ENCODE results near the gene SKIL.

Gene SKIL

GRCh38 chr3:170350515-170351413 lies 6.8 kb upstream of the SKIL start:
- no peak for DNase-seq (ENCODE audit: low spot score)

DNA sequence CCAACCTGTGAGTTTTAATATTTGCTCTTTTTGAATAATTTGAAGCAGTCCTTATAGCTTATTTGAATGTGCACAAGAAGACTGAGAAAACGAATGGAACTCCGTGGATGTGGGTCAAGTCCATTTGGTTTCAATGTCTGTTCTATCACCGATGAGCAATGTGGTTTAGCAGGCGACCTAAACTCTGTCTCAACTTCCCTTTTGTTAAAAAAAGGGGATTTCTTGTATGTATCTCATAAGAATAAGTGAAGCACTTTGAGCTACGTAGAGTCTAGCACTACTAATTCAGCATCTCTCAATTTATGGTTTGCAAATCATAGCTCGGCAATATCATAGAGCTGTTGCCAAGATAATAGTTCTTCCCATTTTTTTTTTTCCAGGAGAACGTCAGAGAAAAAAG lies 4.6 kb upstream of the SKIL start:
- no peak for DNase-seq (ENCODE audit: low spot score)

DNA sequence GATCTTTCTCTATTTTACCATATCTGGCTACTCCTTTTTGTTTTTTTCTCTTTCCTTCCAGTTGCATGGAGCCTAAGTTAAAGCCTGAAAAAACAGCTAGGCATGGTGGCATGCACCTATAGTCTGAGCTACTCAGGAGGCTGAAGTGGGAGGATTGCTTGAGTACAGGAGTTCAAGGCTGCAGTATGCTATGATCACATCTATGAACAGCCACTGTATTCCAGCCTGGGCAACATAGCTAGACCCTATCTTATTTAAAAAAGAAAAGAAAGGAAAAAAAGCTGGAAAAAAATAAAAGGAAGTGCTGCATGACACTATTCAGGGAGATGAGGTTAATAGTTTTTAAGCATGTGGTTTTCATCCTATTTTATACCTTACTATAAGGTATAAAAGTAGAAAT lies 4.0 kb upstream of the SKIL start:
- DNase-seq (ENCODE audit: low spot score): no peak

GRCh38 chr3:170354760-170355159 lies 2.8 kb upstream of the SKIL start:
- DNase-seq (ENCODE audit: low spot score): no peak

GRCh38 chr3:170355738-170356595 lies 1.5 kb upstream of the SKIL start:
- peak; percentile 75 for DNase-seq (ENCODE audit: low spot score)

DNA sequence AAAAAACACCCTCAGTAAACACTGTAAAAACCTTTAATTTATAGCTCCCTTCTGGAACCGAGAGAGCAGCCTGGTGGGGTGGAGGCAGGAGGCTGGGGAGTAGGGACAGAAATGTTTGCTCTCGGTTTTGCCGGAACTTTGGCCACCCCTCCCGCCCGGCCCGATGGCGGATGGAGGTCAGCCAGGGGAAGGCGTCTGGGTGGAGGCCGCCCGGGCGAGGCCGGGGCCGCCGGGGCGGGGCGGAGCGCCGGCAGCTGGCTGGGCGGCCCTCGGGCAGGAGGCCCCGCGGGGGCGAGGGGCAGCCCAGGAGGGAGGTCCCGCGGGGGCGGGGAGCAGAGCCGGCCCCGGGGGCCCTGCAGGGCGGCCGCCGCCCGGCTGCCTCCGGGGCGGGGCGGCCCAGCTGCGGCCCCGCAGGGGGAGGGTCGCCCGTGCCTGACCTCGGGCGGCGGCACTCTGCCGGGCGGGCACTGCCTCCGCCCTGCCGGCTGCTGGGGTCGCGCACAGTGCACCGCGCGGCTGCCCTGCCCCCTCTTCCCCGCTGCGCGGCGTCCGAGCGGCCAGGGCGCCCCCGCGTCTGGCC lies 829 bp upstream of the SKIL start:
- DNase-seq (ENCODE audit: low spot score): peak; percentile 61

DNA sequence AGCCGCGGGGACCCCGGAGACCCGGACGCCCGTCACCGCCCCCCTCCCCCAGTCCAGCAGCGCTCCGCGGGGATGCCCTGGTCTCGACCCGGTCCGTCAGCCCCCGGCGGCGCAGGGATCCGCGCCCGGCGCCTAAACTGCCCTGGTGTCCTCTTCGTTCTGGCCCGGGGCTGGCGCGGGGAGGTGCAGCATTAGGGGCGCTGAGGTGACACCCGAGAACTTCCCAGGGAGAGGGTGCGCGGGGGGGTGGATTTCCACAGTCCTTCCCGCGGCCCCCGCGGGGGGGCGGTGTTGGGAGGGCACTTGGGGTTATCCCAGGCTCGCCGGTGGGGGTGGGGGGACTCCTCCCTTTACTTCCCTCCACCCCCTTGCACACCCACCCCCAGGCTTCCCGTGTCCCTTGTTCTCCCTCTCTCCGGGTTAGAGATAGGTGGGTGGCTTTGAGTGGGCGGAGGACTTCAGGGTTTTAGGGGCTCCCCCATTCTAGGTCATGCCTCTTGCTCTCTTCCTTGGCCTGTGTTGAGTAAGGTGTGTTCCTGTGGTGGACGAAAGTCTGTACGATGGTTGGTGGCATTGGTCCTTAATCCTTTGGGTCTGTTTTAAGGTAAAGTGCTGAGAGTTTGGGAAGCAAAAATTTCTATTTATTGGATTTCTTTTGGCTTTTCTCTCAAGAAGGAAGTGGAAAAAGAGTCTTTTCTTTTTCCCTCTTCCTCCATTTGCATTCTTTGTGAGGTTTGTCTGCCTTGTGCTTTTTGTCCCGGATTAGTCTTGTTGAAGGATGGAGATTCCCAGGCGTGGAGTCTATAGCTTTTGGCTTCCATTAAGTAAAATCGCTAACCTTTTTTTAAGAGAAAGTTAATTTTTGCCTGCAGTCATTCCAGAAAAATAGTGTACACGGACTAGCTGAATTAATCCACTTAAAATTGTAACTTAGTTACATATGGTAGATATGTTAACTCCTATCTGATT lies 811 bp downstream of the SKIL start:
- DNase-seq (ENCODE audit: low spot score): peak; percentile 44

- DNase-seq (ENCODE audit: low spot score): no peak
Observed at GRCh38 chr3:170359178-170359704, 1.7 kb downstream of the SKIL start.

GRCh38 chr3:170360466-170360865 lies 3.0 kb downstream of the SKIL start:
- no peak for DNase-seq (ENCODE audit: low spot score)

- DNase-seq (ENCODE audit: low spot score): no peak
Observed at GRCh38 chr3:170360916-170361315, 3.4 kb downstream of the SKIL start.

GRCh38 chr3:170361711-170362110 lies 4.2 kb downstream of the SKIL start:
- no peak for DNase-seq (ENCODE audit: low spot score)

DNA sequence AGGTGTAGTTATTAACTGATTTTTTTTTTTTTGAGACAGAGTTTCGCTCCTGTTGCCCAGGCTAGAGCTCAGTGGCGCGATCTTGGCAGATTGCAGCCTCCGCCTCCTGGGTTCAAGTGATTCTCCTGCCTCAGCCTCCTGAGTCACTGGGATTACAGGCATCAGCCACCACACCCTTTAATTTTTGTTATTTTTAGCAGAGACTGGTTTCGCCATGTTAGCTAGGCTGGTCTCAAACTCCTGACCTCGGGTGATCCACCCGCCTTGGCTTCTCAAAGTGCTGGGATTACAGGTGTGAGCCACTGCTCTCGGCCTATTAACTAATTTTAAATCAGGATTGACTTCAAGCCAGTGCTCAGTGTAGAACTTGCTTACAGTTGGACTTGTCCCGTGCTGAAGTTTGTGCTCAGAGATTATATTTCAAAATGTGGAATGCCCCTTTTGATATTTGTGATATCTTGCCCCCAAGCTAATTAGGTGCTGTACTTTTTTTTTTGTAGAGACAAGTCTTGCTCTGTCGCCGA lies 6.0 kb downstream of the SKIL start:
- DNase-seq (ENCODE audit: low spot score): no peak

DNA sequence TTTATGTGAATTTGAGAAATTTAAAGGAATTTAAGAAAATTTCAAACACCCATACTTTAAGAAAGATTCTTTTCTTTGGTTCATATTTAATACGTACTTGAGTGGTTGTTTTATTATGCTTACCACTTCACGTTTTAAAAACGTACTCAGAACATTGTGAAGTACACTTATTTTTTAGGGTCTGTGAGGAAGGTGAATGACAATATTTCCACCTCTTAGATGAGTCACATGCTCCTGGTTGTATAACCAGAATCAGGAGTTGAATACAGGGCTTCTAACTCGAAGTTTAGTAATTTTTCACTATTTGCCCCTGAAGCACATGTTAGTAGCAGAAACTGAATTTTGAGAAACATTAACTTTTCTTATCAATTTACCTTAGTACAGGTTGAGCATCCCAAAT lies 7.5 kb downstream of the SKIL start:
- no peak for DNase-seq (ENCODE audit: low spot score)

DNA sequence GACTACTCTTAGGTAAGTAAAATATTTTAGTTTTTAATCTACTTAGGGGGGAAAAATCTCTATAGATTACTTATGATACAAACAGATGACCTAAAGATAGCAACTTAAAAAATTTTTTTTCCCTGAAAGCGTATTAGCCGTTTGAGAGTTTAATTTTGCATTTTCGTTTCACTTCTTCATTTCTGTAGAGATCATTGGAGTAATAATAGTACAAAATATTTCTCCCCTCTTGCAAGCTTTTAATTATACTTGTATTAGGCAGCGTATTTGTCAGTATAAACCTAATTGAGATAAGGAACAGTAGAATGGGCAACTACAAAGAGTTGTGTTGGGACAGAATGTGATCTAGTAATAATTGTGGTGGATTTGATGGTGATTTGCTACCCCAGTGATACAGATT lies 10.3 kb downstream of the SKIL start:
- no peak for DNase-seq (ENCODE audit: low spot score)

DNA sequence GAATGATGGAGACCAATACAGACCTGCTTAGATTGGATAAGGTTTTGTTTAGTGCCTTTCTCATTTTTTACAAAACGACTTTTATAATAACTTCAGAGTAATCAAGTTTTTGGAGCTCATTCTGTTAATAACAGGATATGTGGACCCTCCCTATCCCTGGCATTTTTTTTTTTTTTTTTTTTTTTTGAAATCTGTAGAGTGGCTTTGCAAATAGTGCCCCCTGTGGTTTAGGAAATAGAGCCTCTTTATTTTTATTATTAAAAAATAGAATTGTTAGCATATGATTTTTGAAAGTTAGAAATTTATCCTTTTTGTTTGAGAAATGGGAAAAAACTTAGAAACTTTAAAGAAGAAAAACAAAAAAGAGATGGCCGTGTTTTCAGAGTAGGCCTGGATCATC lies 11.4 kb downstream of the SKIL start:
- no peak for DNase-seq (ENCODE audit: low spot score)

GRCh38 chr3:170372190-170372879 lies 14.8 kb downstream of the SKIL start:
- no peak for DNase-seq (ENCODE audit: low spot score)

DNA sequence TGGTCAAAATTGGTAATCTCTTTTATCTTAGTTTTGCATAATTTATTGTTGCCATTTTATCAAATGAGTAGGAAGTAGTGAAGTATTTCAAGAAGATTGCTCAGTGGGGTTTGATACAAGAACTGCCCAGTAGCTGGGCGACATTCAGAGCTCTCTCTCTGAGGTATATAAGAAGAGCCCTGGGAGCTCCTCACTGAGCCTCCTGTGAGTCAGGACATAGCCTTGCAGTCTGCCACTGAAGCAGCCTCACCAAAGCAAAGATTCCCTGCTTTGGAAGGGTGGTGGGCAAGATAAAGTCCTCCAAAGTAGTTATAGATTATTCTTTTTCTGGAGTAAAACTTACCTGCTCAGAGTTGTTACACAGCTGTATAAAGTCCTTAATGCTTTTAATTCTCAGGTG lies 26.1 kb downstream of the SKIL start:
- no peak for DNase-seq (ENCODE audit: low spot score)

- DNase-seq (ENCODE audit: low spot score): no peak
Observed at GRCh38 chr3:170386468-170386867, 29.0 kb downstream of the SKIL start.

DNA sequence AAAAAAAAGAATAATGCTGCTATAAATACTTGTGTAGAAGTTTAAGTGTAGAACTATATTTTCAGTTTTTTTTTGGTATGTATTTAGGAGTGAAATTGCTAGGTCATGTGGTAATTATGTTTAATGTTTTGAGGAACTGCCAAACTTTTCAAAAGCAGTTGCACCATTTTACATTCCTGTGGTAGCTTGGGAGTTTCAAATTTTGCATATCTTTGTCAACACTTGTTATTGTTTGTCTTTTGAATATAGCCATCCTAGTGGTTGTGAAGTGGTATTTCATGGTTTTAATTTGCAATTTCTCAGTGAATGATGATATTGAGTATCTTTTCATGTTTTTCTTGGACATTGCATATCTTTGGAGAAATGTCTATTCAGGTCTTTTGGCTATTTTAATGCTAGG lies 30.4 kb downstream of the SKIL start:
- DNase-seq (ENCODE audit: low spot score): no peak

GRCh38 chr3:170391108-170391507 lies 33.6 kb downstream of the SKIL start:
- DNase-seq (ENCODE audit: low spot score): no peak
